H1 (cell line): ENCODE measurements around the gene OPA3. TPM values are rescaled to one million over a fixed set of nuclear protein-coding genes. Genes with fewer than 3 reads are reported as not detected.

Experiments used
- CTCF ChIA-PET: fragments of 300-600 bp; sonication (Branson Sonifier 250); formaldehyde crosslinking; loops from one replicate; lab custom pipeline; 2021; ENCODE audit not compliant: partially characterized antibody; lab: Charles Lee
- POLR2A ChIA-PET: fragments of 300-600 bp; sonication (Branson Sonifier 250); formaldehyde crosslinking; loops from one replicate; lab custom pipeline; 2021; ENCODE audit warnings: inconsistent platforms; ENCODE audit not compliant: partially characterized antibody; lab: Charles Lee
- DNase-seq, 2 experiments: peaks; one replicate each; pipeline versions ENCODE4 v3.0.0 to v3.0.0-alpha.2; 2010 to 2022; ENCODE audit warnings: low spot score in 2 of 2, low read depth in 1 of 2, mixed read lengths in 1 of 2
- FAIRE-seq: peaks from 2 replicates; lab custom pipeline; 2011; peaks lifted over from hg19 to GRCh38; lab: Jason Lieb, UNC
- H2AFZ ChIP-seq: 2 replicates; pipeline ENCODE4 v1.8.1; 2012; ENCODE audit warnings: low read length, inconsistent platforms
- H2AK5ac ChIP-seq: 2 replicates; pipeline ENCODE4 v1.6.1; 2013; ENCODE audit warnings: low read depth, low read length
- H2BK120ac ChIP-seq: replicated peaks from 2 replicates; pipeline ENCODE3; 2013; ENCODE audit warnings: low read depth, low read length, inconsistent platforms
- H2BK12ac ChIP-seq: 2 replicates; pipeline ENCODE4 v1.6.1; 2013; ENCODE audit warnings: low read depth, low read length
- H2BK15ac ChIP-seq: 2 replicates; pipeline ENCODE4 v1.6.1; 2013; ENCODE audit warnings: low read length
- H2BK20ac ChIP-seq: 2 replicates; pipeline ENCODE4 v1.6.1; 2013; ENCODE audit warnings: low read length
- H2BK5ac ChIP-seq: 2 replicates; pipeline ENCODE4 v1.6.1; 2013; ENCODE audit warnings: low read depth, low read length
- H3K14ac ChIP-seq: 2 replicates; pipeline ENCODE4 v1.6.1; 2013; ENCODE audit warnings: inconsistent platforms; ENCODE audit not compliant: insufficient read length
- H3K18ac ChIP-seq: 2 replicates; pipeline ENCODE4 v1.6.1; 2013; ENCODE audit warnings: low read length; ENCODE audit errors: extremely low read depth
- H3K23ac ChIP-seq: 2 replicates; pipeline ENCODE4 v1.6.1; 2013; ENCODE audit warnings: inconsistent platforms; ENCODE audit not compliant: insufficient read length
- H3K23me2 ChIP-seq: 2 replicates; pipeline ENCODE4 v1.6.1; 2013; ENCODE audit warnings: low read depth, low read length
- H3K27ac ChIP-seq: 2 replicates; pipeline ENCODE4 v1.6.1; 2011; ENCODE audit warnings: low read depth, low read length, inconsistent platforms
- H3K27me3 ChIP-seq, 4 experiments: replicated peaks in 1 of 4; 1 replicate in 1 of 4; 2 replicates in 3 of 4; pipeline versions ENCODE4 v1.6.1 to v1.8.1; 2011 to 2013; ENCODE audit warnings: low read length in 3 of 4, mild to moderate bottlenecking in 3 of 4, inconsistent platforms in 2 of 4, mixed read lengths in 2 of 4, moderate library complexity in 1 of 4; ENCODE audit not compliant: control insufficient read depth in 3 of 4, insufficient read depth in 3 of 4; ENCODE audit errors: extremely low read depth in 1 of 4
- H3K36me3 ChIP-seq, 4 experiments: 2 replicates each; pipeline versions ENCODE4 v1.6.1 to v1.8.1; 2011 to 2013; ENCODE audit warnings: mild to moderate bottlenecking in 4 of 4, low read length in 3 of 4, moderate library complexity in 2 of 4, control low read depth in 1 of 4, inconsistent platforms in 1 of 4; ENCODE audit not compliant: insufficient read depth in 4 of 4, control insufficient read depth in 2 of 4
- H3K4ac ChIP-seq: replicated peaks from 2 replicates; pipeline ENCODE3; 2013; ENCODE audit warnings: low read length, low read depth, mixed read lengths, inconsistent platforms; ENCODE audit not compliant: insufficient read length
- H3K4me1 ChIP-seq, 4 experiments: replicated peaks in 1 of 4; 1 replicate in 1 of 4; 2 replicates in 3 of 4; pipeline versions ENCODE4 v1.6.1 to v1.8.1; 2011 to 2013; ENCODE audit warnings: low read length in 3 of 4, inconsistent platforms in 2 of 4, mixed read lengths in 1 of 4; ENCODE audit not compliant: insufficient read depth in 4 of 4, control insufficient read depth in 3 of 4
- H3K4me2 ChIP-seq, 2 experiments: 2 replicates each; pipeline versions ENCODE4 v1.6.1 to v1.8.1; 2011 to 2013; ENCODE audit warnings: low read depth in 2 of 2, low read length in 2 of 2, control low read depth in 1 of 2, inconsistent platforms in 1 of 2, mild to moderate bottlenecking in 1 of 2; ENCODE audit not compliant: insufficient read depth in 1 of 2
- H3K4me3 ChIP-seq, 4 experiments: fragments of 200-600, 300-600 bp in 1 of 4; sonication (generic), shearing (Covaris generic), sonication (Bioruptor Twin) in 1 of 4; 2 replicates each; pipeline versions ENCODE4 v1.5.1 to v1.8.1; 2011 to 2016; ENCODE audit warnings: low read length in 4 of 4, low read depth in 3 of 4, control low read depth in 2 of 4, inconsistent platforms in 2 of 4, mild to moderate bottlenecking in 2 of 4, mixed read lengths in 1 of 4, moderate library complexity in 1 of 4; ENCODE audit not compliant: insufficient read depth in 2 of 4; ENCODE audit errors: extremely low read depth in 1 of 4
- H3K56ac ChIP-seq: replicated peaks from 2 replicates; pipeline ENCODE3; 2013; ENCODE audit warnings: low read depth, mild to moderate bottlenecking, mixed read lengths, low read length, inconsistent platforms; ENCODE audit not compliant: insufficient read length
- H3K79me1 ChIP-seq: 2 replicates; pipeline ENCODE4 v1.6.1; 2013; ENCODE audit warnings: low read depth, low read length, control low read depth
- H3K79me2 ChIP-seq, 2 experiments: 2 replicates each; pipeline versions ENCODE4 v1.6.1 to v1.8.1; 2012 to 2013; ENCODE audit warnings: low read length in 2 of 2, mild to moderate bottlenecking in 2 of 2, inconsistent platforms in 1 of 2; ENCODE audit not compliant: insufficient read depth in 2 of 2, control insufficient read depth in 1 of 2
- H3K9ac ChIP-seq, 4 experiments: replicated peaks in 1 of 4; 1 replicate in 1 of 4; 2 replicates in 3 of 4; pipeline versions ENCODE4 v1.6.1 to v1.8.1; 2011 to 2013; ENCODE audit warnings: low read depth in 3 of 4, low read length in 3 of 4, control low read depth in 2 of 4, mild to moderate bottlenecking in 2 of 4, moderate library complexity in 2 of 4, inconsistent platforms in 1 of 4; ENCODE audit errors: extremely low read depth in 1 of 4
- H3K9me3 ChIP-seq, 2 experiments: 2 replicates each; pipeline versions ENCODE4 v1.6.1 to v1.8.1; 2012 to 2013; ENCODE audit warnings: mild to moderate bottlenecking in 2 of 2, moderate library complexity in 2 of 2, control low read depth in 1 of 2, inconsistent platforms in 1 of 2, low read depth in 1 of 2, low read length in 1 of 2, mixed read lengths in 1 of 2; ENCODE audit not compliant: insufficient read depth in 2 of 2
- H4K20me1 ChIP-seq, 2 experiments: replicated peaks in 1 of 2; 2 replicates each; pipeline versions ENCODE3 to v1.8.1; 2011 to 2013; ENCODE audit warnings: inconsistent platforms in 2 of 2, low read length in 2 of 2, mild to moderate bottlenecking in 1 of 2; ENCODE audit not compliant: insufficient read depth in 2 of 2, control insufficient read depth in 1 of 2
- H4K5ac ChIP-seq: 2 replicates; pipeline ENCODE4 v1.6.1; 2013; ENCODE audit warnings: low read length, low read depth, mixed read lengths, inconsistent platforms; ENCODE audit not compliant: insufficient read length
- H4K8ac ChIP-seq: 2 replicates; pipeline ENCODE4 v1.8.0; 2013; ENCODE audit warnings: mild to moderate bottlenecking, moderate library complexity, low read length, inconsistent platforms; ENCODE audit not compliant: insufficient read depth; ENCODE audit errors: extremely low read depth
- H4K91ac ChIP-seq: replicated peaks from 2 replicates; pipeline ENCODE3; 2013; ENCODE audit warnings: low read length, mixed read lengths, inconsistent platforms; ENCODE audit not compliant: insufficient read length
- ASH2L ChIP-seq: fragments of 200-600, 300-600 bp; sonication (generic); IDR thresholded peaks from one replicate; pipeline ENCODE4 v1.7.1; 2017; ENCODE audit warnings: low read length
- BRCA1 ChIP-seq: IDR thresholded peaks from 2 replicates; pipeline ENCODE4 v1.6.1; 2012; ENCODE audit warnings: low read depth, low read length, improper control_type of control experiment
- CHD1 ChIP-seq: IDR thresholded peaks from 2 replicates; pipeline ENCODE4 v1.6.1; 2012; ENCODE audit warnings: low read depth, low read length, improper control_type of control experiment
- EP300 ChIP-seq, 2 experiments: IDR thresholded peaks; 1 replicate in 1 of 2; 2 replicates in 1 of 2; pipeline ENCODE4 v1.6.1; 2011 to 2012; ENCODE audit warnings: low read depth in 2 of 2, low read length in 2 of 2, mild to moderate bottlenecking in 2 of 2, borderline replicate concordance in 1 of 2, inconsistent platforms in 1 of 2, moderate library complexity in 1 of 2
- GTF2F1 ChIP-seq: IDR thresholded peaks from 2 replicates; pipeline ENCODE4 v1.6.1; 2012; ENCODE audit warnings: low read depth, low read length, improper control_type of control experiment, borderline replicate concordance
- KDM1A ChIP-seq: fragments of 200-600, 300-600 bp; sonication (generic); IDR thresholded peaks from 2 replicates; pipeline ENCODE4 v1.7.1; 2016; ENCODE audit warnings: mild to moderate bottlenecking, low read length, borderline replicate concordance
- SRF ChIP-seq: IDR thresholded peaks from 2 replicates; pipeline ENCODE4 v1.6.1; 2011; ENCODE audit warnings: mild to moderate bottlenecking, low read depth, low read length, moderate library complexity
- WGBS, 2 experiments: shearing (Covaris generic) in 1 of 2; methylation state at CpG; one replicate each; pipeline versions ENCODE4 v1.1.6 to v1.1.7; 2013 to 2015; ENCODE audit warnings: low lambda C conversion rate in 2 of 2, mixed read lengths in 2 of 2, inconsistent platforms in 1 of 2, low coverage in 1 of 2, missing lambda C conversion rate in 1 of 2; ENCODE audit not compliant: insufficient replicate concordance in 2 of 2, insufficient coverage in 1 of 2, insufficient read length in 1 of 2; ENCODE audit errors: extremely low coverage in 1 of 2, missing lambda C conversion rate in 1 of 2; 5-methylcytosine and 5-hydroxymethylcytosine counted together
- polyA plus RNA-seq, 7 experiments: library from polyadenylated mRNA; depleted of rRNA in 3 of 7; stranded (reverse) in 5 of 7; unstranded in 2 of 7; fragments of >200 nt in 5 of 7; fragments of 200-250 nt in 2 of 7; gene quantifications; 1 replicate in 5 of 7; 2 replicates in 1 of 7; 4 replicates in 1 of 7; pipeline versions ENCODE4 v1.2.1 to v1.2.3, GENCODE V29; 2011 to 2013; ENCODE audit warnings: missing spikeins in 2 of 7, mixed read lengths in 2 of 7
- total RNA-seq: library from RNA; stranded (reverse); fragmentation: NEBNext Ultra II Directional; extraction: Animal tissue kit (Norgen Biotek cat#: 25700); gene quantifications from 2 replicates; pipeline ENCODE4 v1.2.1, GENCODE V29; 2021

The OPA3 gene
- total and polyA plus RNA-seq, 2 of the 8 experiments (the other 6 are each of a cell fraction or from before 2014, with no cell fraction given): 12.5 to 14.5 TPM

DNA sequence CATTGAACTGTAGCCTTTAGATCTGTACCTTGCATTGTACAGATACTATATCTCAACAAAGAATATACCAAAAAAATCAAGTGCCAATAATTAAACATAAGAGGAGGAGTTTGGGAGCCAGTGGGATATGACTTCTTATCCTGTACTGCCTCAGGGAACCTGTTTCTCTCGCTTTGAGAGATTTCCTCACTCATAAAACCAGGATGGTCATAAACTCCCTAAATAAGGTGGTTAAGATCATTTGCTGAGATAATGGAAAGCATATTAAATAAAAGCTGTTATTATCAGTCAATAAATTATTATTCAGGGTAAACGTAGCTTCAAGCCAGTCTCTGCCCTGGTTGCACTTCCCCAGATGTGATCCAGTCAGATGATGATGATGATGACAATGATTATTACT is 17.0 kb downstream of the OPA3 start:
- H3K4ac ChIP-seq: no peak overlapping the region
- 83% methylated on average over 2 of the region's 2 CpGs; no CpG with 5 or more reads in 1 of the 2 experiments for WGBS, 2 experiments
- H4K20me1 ChIP-seq: peaks cover 0 to 5% of the 10 kb centered on the region in 2 experiments
- DNase-seq: no peak
- H3K9me3 ChIP-seq: no peaks in the 10 kb centered on the region
- no peak overlapping the region for H2AK5ac ChIP-seq
- H3K18ac ChIP-seq: no peak overlapping the region
- H3K23ac ChIP-seq: no peak overlapping the region
- no peak overlapping the region for H4K5ac ChIP-seq
- TF ChIP-seq BRCA1: no peak
- TF ChIP-seq GTF2F1: no peak
- no peak for TF ChIP-seq ASH2L
- no peak for TF ChIP-seq CHD1
- TF ChIP-seq EP300 (IDR thresholded peaks at IDR 0.05; ENCODE audit: borderline replicate concordance in 1 of 2, low read depth in 2 of 2, low read length in 2 of 2): no peak
- no peak for TF ChIP-seq KDM1A
- TF ChIP-seq SRF: no peak
- H3K27me3 ChIP-seq: no peaks in the 10 kb centered on the region
- H4K8ac ChIP-seq: no peak overlapping the region
- no peaks in the 10 kb centered on the region for H3K36me3 ChIP-seq
- no peak overlapping the region for H2AFZ ChIP-seq
- no peak overlapping the region for H2BK20ac ChIP-seq
- no peak overlapping the region for H3K56ac ChIP-seq
- peaks cover 4 to 5% (median 4%) of the 10 kb centered on the region in 4 experiments for H3K4me1 ChIP-seq
- no peak overlapping the region for H2BK120ac ChIP-seq
- FAIRE-seq: no peak
- H2BK5ac ChIP-seq: no peak overlapping the region
- POLR2A ChIA-PET: no interaction called here
- H3K4me3 ChIP-seq: no peak overlapping the region
- CTCF ChIA-PET: interaction anchor here (0.7 to 8.1 kb wide), 6 partner anchors 9 to 179 kb away, joined by 3 to 79 read pairs (median 12); no protein-coding TSS in a partner anchor
- no peaks in the 10 kb centered on the region for H3K23me2 ChIP-seq
- no peak overlapping the region for H3K14ac ChIP-seq
- peaks cover 2% of the 10 kb centered on the region; the same call in 1 of the 2 replicates for H3K79me1 ChIP-seq
- H3K9ac ChIP-seq: no peak overlapping the region
- no peaks in the 10 kb centered on the region for H3K79me2 ChIP-seq
- H3K27ac ChIP-seq: no peak overlapping the region
- no peak overlapping the region for H3K4me2 ChIP-seq
- H4K91ac ChIP-seq: no peak overlapping the region
- no peak overlapping the region for H2BK15ac ChIP-seq
- no peak overlapping the region for H2BK12ac ChIP-seq
